CD4-positive, CD25-positive, alpha-beta regulatory T cell (primary cell): ENCODE results near the gene ME2. TPM values are rescaled to one million over a fixed set of nuclear protein-coding genes. Genes with fewer than 3 reads are reported as not detected.
"Not testable (repeated sequence)": the region's sequence is repeated elsewhere in the genome, so short reads cannot be mapped to it uniquely, and the experiment has no call there.

Experiments used
- ATAC-seq, 2 donors: fragments of 150-1000 bp; cut with Tn5 transposase; one replicate each; pipeline ENCODE4 v1.10.0; 2021; ENCODE audit warnings: low read depth in 2 of 2, moderate number of reproducible peaks in 2 of 2, moderate library complexity in 1 of 2
- DNase-seq, 3 donors: peaks; one replicate each; pipeline versions ENCODE4 v3.0.0 to v3.0.0-alpha.2; 2012 to 2022; ENCODE audit warnings: mixed read lengths in 1 of 3
- H3K27ac ChIP-seq: one replicate; pipeline ENCODE4 v1.7.0; 2013; ENCODE audit warnings: mild to moderate bottlenecking, low read length; ENCODE audit not compliant: insufficient read depth, poor library complexity, severe bottlenecking
- H3K27me3 ChIP-seq: one replicate; pipeline ENCODE4 v1.7.0; 2013; ENCODE audit warnings: low read length; ENCODE audit not compliant: control insufficient read depth, insufficient read depth
- H3K36me3 ChIP-seq: one replicate; pipeline ENCODE4 v1.7.0; 2013; ENCODE audit warnings: mild to moderate bottlenecking, low read length, moderate library complexity; ENCODE audit not compliant: control insufficient read depth, insufficient read depth
- H3K4me1 ChIP-seq: 2 replicates; pipeline ENCODE4 v1.7.0; 2013; ENCODE audit warnings: mild to moderate bottlenecking, low read length; ENCODE audit not compliant: insufficient read depth, control insufficient read depth, poor library complexity, severe bottlenecking
- H3K4me3 ChIP-seq: one replicate; pipeline ENCODE4 v1.7.0; 2013; ENCODE audit warnings: low read depth, mild to moderate bottlenecking, low read length, moderate library complexity
- H3K9me3 ChIP-seq, 2 experiments: 1 replicate in 1 of 2; 2 replicates in 1 of 2; pipeline ENCODE4 v1.7.0; 2013; ENCODE audit warnings: low read length in 2 of 2, mild to moderate bottlenecking in 1 of 2, moderate library complexity in 1 of 2; ENCODE audit not compliant: control insufficient read depth in 2 of 2
- H3K27ac Mint-ChIP-seq, 3 donors: one replicate each; pipeline ENCODE4 v1.8.0; 2020 to 2022; ENCODE audit warnings: mild to moderate bottlenecking in 3 of 3, mixed read lengths in 3 of 3, moderate library complexity in 2 of 3
- H3K27me3 Mint-ChIP-seq: one replicate; pipeline ENCODE4 v1.8.0; 2022; ENCODE audit warnings: mild to moderate bottlenecking, mixed read lengths
- H3K36me3 Mint-ChIP-seq: one replicate; pipeline ENCODE4 v1.8.0; 2020; ENCODE audit warnings: mixed read lengths
- H3K4me1 Mint-ChIP-seq, 4 donors: one replicate each; pipeline ENCODE4 v1.8.0; 2020 to 2022; ENCODE audit warnings: mixed read lengths in 4 of 4, mild to moderate bottlenecking in 1 of 4
- H3K4me3 Mint-ChIP-seq, 4 donors: one replicate each; pipeline ENCODE4 v1.8.0; 2020 to 2022; ENCODE audit warnings: mild to moderate bottlenecking in 4 of 4, mixed read lengths in 4 of 4, moderate library complexity in 3 of 4
- H3K9me3 Mint-ChIP-seq, 7 donors: one replicate each; pipeline ENCODE4 v1.8.0; 2020 to 2022; ENCODE audit warnings: mixed read lengths in 7 of 7, mild to moderate bottlenecking in 3 of 7, moderate library complexity in 2 of 7
- polyA plus RNA-seq, 4 donors: library from polyadenylated mRNA; unstranded; fragments of 300-500 nt; fragmentation: Illumina TruSeq; gene quantifications; one replicate each; pipeline ENCODE4 v1.2.3, GENCODE V29; 2021
- total RNA-seq: library from RNA; stranded (reverse); gene quantifications from one replicate; pipeline ENCODE4 v1.2.3, GENCODE V29; 2022

The ME2 gene
- total and polyA plus RNA-seq, 5 donors from 2014 or later: 29.5 to 45.4 (median 39.7) TPM

GRCh38 chr18:50961974-50962373 is 83.1 kb downstream of the ME2 start:
- ATAC-seq: no peak
- no peaks in the 10 kb centered on the region for H3K4me1 ChIP-seq
- Mint-ChIP-seq H3K27me3 (peaks cover 12% of the 10 kb centered on the region), H3K9me3 (peaks cover 1 to 30% (median 17%) of the 10 kb centered on the region in 7 donors), H3K4me3 (no peak overlapping the region), H3K4me1 (peaks cover 0 to 5% (median 0%) of the 10 kb centered on the region in 4 donors), H3K36me3 (peaks cover 11% of the 10 kb centered on the region), H3K27ac (no peak overlapping the region)
- H3K27ac ChIP-seq: no peak overlapping the region
- H3K4me3 ChIP-seq: no peak overlapping the region
- no peak for DNase-seq
- H3K9me3 ChIP-seq: peaks cover 22 to 33% of the 10 kb centered on the region in 2 experiments
- H3K36me3 ChIP-seq: no peaks in the 10 kb centered on the region
- peaks cover 4% of the 10 kb centered on the region for H3K27me3 ChIP-seq

GRCh38 chr18:50967714-50968661 is 89.1 kb downstream of the ME2 start, which contains the start of gene ELAC1:
Gene ELAC1, plus strand, starts transcription at chr18:50968040. Its CDS starts 6,365 bp downstream, at chr18:50974405.
- no peaks in the 10 kb centered on the region for H3K36me3 ChIP-seq
- H3K4me3 Mint-ChIP-seq: peak within 1 kb of the TSS; percentile 94 to 99 (median 96)
- H3K27ac ChIP-seq: peak within 1 kb of the TSS; percentile 79
- no peaks in the 10 kb centered on the region for H3K27me3 ChIP-seq
- peak within 1 kb of the TSS; percentile 86 for H3K4me3 ChIP-seq
- H3K9me3 Mint-ChIP-seq: peaks cover 1 to 10% (median 5%) of the 10 kb centered on the region in 7 donors
- H3K27me3 Mint-ChIP-seq: peaks cover 8% of the 10 kb centered on the region
- peaks cover 2 to 9% of the 10 kb centered on the region in 2 experiments for H3K9me3 ChIP-seq
- DNase-seq: peak; percentile 39 to 84 (median 68)
- no peaks in the 10 kb centered on the region for H3K36me3 Mint-ChIP-seq
- H3K27ac Mint-ChIP-seq: peak within 1 kb of the TSS; percentile 93 to 96 (median 95)
- peaks cover 17 to 33% (median 19%) of the 10 kb centered on the region in 4 donors for H3K4me1 Mint-ChIP-seq
- peaks cover 17% of the 10 kb centered on the region for H3K4me1 ChIP-seq
- ATAC-seq: peak; percentile 89 to 90

GRCh38 chr18:50969448-50969847 is 90.5 kb downstream of the ME2 start:
- Histone ChIP-seq H3K4me1 (peaks cover 17% of the 10 kb centered on the region), H3K36me3 (peaks cover 1% of the 10 kb centered on the region), H3K4me3 (peak overlapping the region; percentile 83), H3K27me3 (no peaks in the 10 kb centered on the region), H3K9me3 (no peaks in the 10 kb centered on the region), H3K27ac (no peak overlapping the region)
- no peaks in the 10 kb centered on the region for H3K27me3 Mint-ChIP-seq
- H3K27ac Mint-ChIP-seq: peak overlapping the region; percentile 15 to 96 (median 39)
- peaks cover under 1% of the 10 kb centered on the region for H3K36me3 Mint-ChIP-seq
- no peaks in the 10 kb centered on the region for H3K9me3 Mint-ChIP-seq
- H3K4me1 Mint-ChIP-seq: peaks cover 16 to 38% (median 20%) of the 10 kb centered on the region in 4 donors
- H3K4me3 Mint-ChIP-seq: peak overlapping the region; percentile 87 to 99 (median 96)
- DNase-seq: no peak
- ATAC-seq: no peak

GRCh38 chr18:50970006-50970405 is 91.1 kb downstream of the ME2 start:
- Mint-ChIP-seq H3K36me3 (peaks cover 6% of the 10 kb centered on the region), H3K4me3 (peak overlapping the region in 3 of 4 donors; percentile 28 to 54 (median 29)), H3K4me1 (peaks cover 16 to 38% (median 22%) of the 10 kb centered on the region in 4 donors), H3K27ac (no peak overlapping the region), H3K27me3 (no peaks in the 10 kb centered on the region), H3K9me3 (no peaks in the 10 kb centered on the region)
- Histone ChIP-seq H3K27me3 (no peaks in the 10 kb centered on the region), H3K4me1 (peaks cover 17% of the 10 kb centered on the region), H3K27ac (no peak overlapping the region), H3K36me3 (peaks cover 7% of the 10 kb centered on the region), H3K4me3 (no peak overlapping the region), H3K9me3 (no peaks in the 10 kb centered on the region)
- DNase-seq (no peak), ATAC-seq (no peak)

GRCh38 chr18:50972404-50972803 is 93.5 kb downstream of the ME2 start:
- H3K4me3 Mint-ChIP-seq, H3K27ac ChIP-seq, H3K9me3 ChIP-seq, H3K27me3 ChIP-seq, H3K4me3 ChIP-seq, H3K9me3 Mint-ChIP-seq, H3K27me3 Mint-ChIP-seq, ATAC-seq, DNase-seq: not testable (repeated sequence)
- H3K36me3 Mint-ChIP-seq: peaks cover 28% of the 10 kb centered on the region
- H3K36me3 ChIP-seq: peaks cover 29% of the 10 kb centered on the region
- peak overlapping the region in 1 of 3 donors; percentile 47 for H3K27ac Mint-ChIP-seq
- H3K4me1 ChIP-seq: peaks cover 15% of the 10 kb centered on the region
- peaks cover 26 to 37% (median 29%) of the 10 kb centered on the region in 4 donors for H3K4me1 Mint-ChIP-seq

- Mint-ChIP-seq H3K4me3 (no peak overlapping the region), H3K4me1 (peaks cover 24 to 34% (median 31%) of the 10 kb centered on the region in 4 donors), H3K27ac (peak overlapping the region in 1 of 3 donors; percentile 13), H3K27me3 (no peaks in the 10 kb centered on the region), H3K9me3 (peaks cover 0 to 11% (median 4%) of the 10 kb centered on the region in 7 donors), H3K36me3 (peaks cover 40% of the 10 kb centered on the region)
- Histone ChIP-seq H3K27ac (no peak overlapping the region), H3K9me3 (peaks cover 0 to 13% of the 10 kb centered on the region in 2 experiments), H3K4me1 (peaks cover 9% of the 10 kb centered on the region), H3K36me3 (peaks cover 39% of the 10 kb centered on the region), H3K4me3 (no peak overlapping the region), H3K27me3 (no peaks in the 10 kb centered on the region)
- ATAC-seq: no peak
- DNase-seq: peak in 1 of 3 donors; percentile 16
Observed at GRCh38 chr18:50973367-50974126, 94.6 kb downstream of the ME2 start.

GRCh38 chr18:50977037-50977760 is 98.3 kb downstream of the ME2 start:
- peaks cover 44% of the 10 kb centered on the region for H3K36me3 ChIP-seq
- no peaks in the 10 kb centered on the region for H3K4me1 ChIP-seq
- H3K27me3 ChIP-seq: no peaks in the 10 kb centered on the region
- peaks cover 14 to 24% (median 19%) of the 10 kb centered on the region in 4 donors for H3K4me1 Mint-ChIP-seq
- no peak overlapping the region for H3K4me3 ChIP-seq
- no peak overlapping the region for H3K27ac Mint-ChIP-seq
- H3K36me3 Mint-ChIP-seq: peaks cover 56% of the 10 kb centered on the region
- no peak overlapping the region for H3K27ac ChIP-seq
- ATAC-seq: no peak
- H3K27me3 Mint-ChIP-seq: no peaks in the 10 kb centered on the region
- H3K9me3 ChIP-seq: peaks cover 0 to 13% of the 10 kb centered on the region in 2 experiments
- peaks cover 0 to 13% (median 4%) of the 10 kb centered on the region in 7 donors for H3K9me3 Mint-ChIP-seq
- DNase-seq: no peak
- no peak overlapping the region for H3K4me3 Mint-ChIP-seq
